Adrenal gland (tissue), 12 donors: ENCODE measurements around the gene CAB39. TPM values are rescaled to one million over a fixed set of nuclear protein-coding genes. Genes with fewer than 3 reads are reported as not detected.

Experiments
- DNase-seq, 7 donors: peaks; one replicate each; pipeline ENCODE4 v3.0.0-alpha.2; 2019 to 2020
- H3K27ac ChIP-seq, 5 donors: fragments of 200-600 bp; sonication (generic) in 4 of 5; 1 replicate in 3 of 5; 2 replicates in 2 of 5; pipeline versions ENCODE4 v1.5.1 to v1.8.0; 2016 to 2020; ENCODE audit warnings: mild to moderate bottlenecking in 1 of 5
- H3K27me3 ChIP-seq: fragments of 200-600 bp; 2 replicates; pipeline ENCODE4 v1.8.0; 2021
- H3K36me3 ChIP-seq, 2 donors: fragments of 200-600 bp; replicated peaks in 1 of 2; 1 replicate in 1 of 2; 2 replicates in 1 of 2; pipeline versions ENCODE4 v1.5.1 to v1.8.0; 2018 to 2022
- H3K4me1 ChIP-seq, 2 donors: fragments of 200-600 bp; replicated peaks in 1 of 2; 1 replicate in 1 of 2; 2 replicates in 1 of 2; pipeline versions ENCODE4 v1.5.1 to v1.8.0; 2018 to 2021
- H3K4me3 ChIP-seq, 4 donors: fragments of 200-600 bp; sonication (generic) in 3 of 4; one replicate each; pipeline ENCODE4 v1.5.1; 2016 to 2018
- H3K9me3 ChIP-seq, 3 donors: fragments of 200-600 bp; sonication (generic) in 1 of 3; replicated peaks in 1 of 3; 1 replicate in 2 of 3; 2 replicates in 1 of 3; pipeline versions ENCODE4 v1.5.1 to v1.8.0; 2016 to 2021
- CTCF ChIP-seq, 6 experiments: fragments of 450-650 bp in 4 of 6; fragments of 200-600 bp in 2 of 6; sonication (generic) in 1 of 6; IDR thresholded peaks; 1 replicate in 5 of 6; 2 replicates in 1 of 6; pipeline versions ENCODE4 v1.5.1 to v1.8.0; 2016 to 2021; ENCODE audit warnings: antibody characterized with exemption in 6 of 6, mild to moderate bottlenecking in 2 of 6, moderate library complexity in 1 of 6
- POLR2A ChIP-seq, 2 donors: fragments of 450-650 bp; IDR thresholded peaks; one replicate each; pipeline ENCODE4 v1.6.1; 2017; ENCODE audit warnings: antibody characterized with exemption in 2 of 2, mild to moderate bottlenecking in 2 of 2, moderate library complexity in 1 of 2
- WGBS, 4 donors: extraction: QIAGEN DNeasy Blood & Tissue Kit in 2 of 4; methylation state at CpG; one replicate each; pipeline versions ENCODE4 v1.1.5 to v1.1.7; 2013 to 2017; 5-methylcytosine and 5-hydroxymethylcytosine counted together
- intact Hi-C, 2 donors: fragments of 100-400 bp; cut with DNase I; formaldehyde crosslinking; loops; one replicate each; pipeline versions ENCODE4 v1.14.1 to v1.15.0; 2022 to 2023
- polyA plus RNA-seq, 3 donors: library from polyadenylated mRNA; stranded (reverse); fragments of 200-250 nt in 2 of 3; fragments of 350-450 nt in 1 of 3; fragmentation: Illumina TruSeq in 1 of 3; extraction: RNeasy Lipid Tissue Mini Kit (QIAGEN cat#74804) in 1 of 3; gene quantifications; one replicate each; pipeline ENCODE4 v1.2.3, GENCODE V29; 2013 to 2014
- total RNA-seq, 9 donors: library from RNA; depleted of rRNA in 4 of 9; stranded (reverse); fragments of >200 nt in 4 of 9; fragments of 120-200 nt in 1 of 9; fragmentation: NEBNext Ultra II Directional in 1 of 9; extraction: Animal tissue kit (Norgen Biotek cat#: 25700) in 1 of 9; gene quantifications; one replicate each; pipeline versions ENCODE4 v1.1.0 to v1.2.4, GENCODE V29; 2013 to 2023
- donor health status: healthy with polysubstance abuse.
- donor health status: Bipolar disorder and iron deficiency.
- donor health status: DM: yes; HTN: yes; CAD: no.
- donor health status: DM: no; HTN: no; CAD: no.
- donor health status: DM: no; HTN: no; CAD: no.
- donor health status: DM: yes; HTN: yes; CAD: no.

The CAB39 gene
- total and polyA plus RNA-seq, 12 donors = 10.5 to 96.1 (median 55.5) TPM

GRCh38 chr2:230865766-230866755, 153.4 kb downstream of the CAB39 start:
- peak overlapping the region in 2 of 4 donors; percentile 37 to 75 for H3K4me3 ChIP-seq
- H3K9me3 ChIP-seq = no peaks in the 10 kb centered on the region
- H3K27me3 ChIP-seq = peaks cover 7% of the 10 kb centered on the region
- 12 to 16% (median 14%) methylated on average over 22 to 35 of the region's 35 CpGs for WGBS, 4 donors
- no peak for TF ChIP-seq POLR2A (IDR thresholded peaks at IDR 0.05)
- no peak for TF ChIP-seq CTCF (IDR thresholded peaks at IDR 0.05)
- intact Hi-C loops = no loop called here
- no peaks in the 10 kb centered on the region for H3K36me3 ChIP-seq
- no peak for DNase-seq
- peak overlapping the region in 2 of 5 donors; percentile 18 to 56 for H3K27ac ChIP-seq
- H3K4me1 ChIP-seq = peaks cover 0 to 19% of the 10 kb centered on the region in 2 donors

DNA sequence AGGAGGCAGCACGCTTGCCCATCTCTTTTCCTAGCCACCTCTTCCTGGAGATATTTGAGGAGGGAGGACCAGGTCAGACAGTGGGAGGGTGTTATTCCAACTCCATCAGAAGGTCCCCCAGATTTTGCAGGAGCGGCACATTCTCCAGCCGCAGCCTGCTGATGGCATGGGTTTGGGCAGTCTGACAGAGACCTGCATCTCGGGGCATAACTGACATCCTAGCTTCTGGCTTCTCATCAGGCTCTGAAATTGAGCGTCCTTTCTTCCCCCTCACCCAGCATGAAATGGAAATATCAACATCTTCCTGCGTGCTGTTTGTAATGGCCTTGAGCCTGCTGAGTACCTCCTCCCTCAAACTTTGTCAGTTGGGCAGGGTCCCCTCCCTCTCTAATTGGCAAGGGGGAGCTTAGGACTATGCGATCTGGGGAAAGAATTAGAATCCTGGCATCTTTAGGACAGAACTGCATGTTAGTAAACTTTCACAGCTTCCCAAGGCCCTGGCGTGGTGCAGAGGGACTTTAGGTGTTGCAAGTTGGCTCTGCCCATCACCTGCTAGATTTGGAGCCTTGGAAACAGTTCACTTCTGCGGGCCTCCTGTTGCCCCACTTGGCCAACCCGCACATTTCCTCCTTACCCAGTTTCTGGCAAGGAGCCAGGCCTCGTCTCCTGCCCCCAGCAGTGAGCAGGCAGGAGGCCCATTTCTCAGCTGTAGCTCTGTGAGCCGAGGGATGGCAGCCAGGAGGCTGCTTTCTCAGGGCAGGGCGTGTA, 154.3 kb downstream of the CAB39 start:
- peaks cover 0 to 25% of the 10 kb centered on the region in 2 donors for H3K4me1 ChIP-seq
- H3K9me3 ChIP-seq = no peaks in the 10 kb centered on the region
- H3K27me3 ChIP-seq = peaks cover 7% of the 10 kb centered on the region
- intact Hi-C loops = no loop called here
- peak in 1 of 7 donors; percentile 14 for DNase-seq
- WGBS, 4 donors = 27 to 44% (median 27%) methylated on average over 10 to 13 of the region's 13 CpGs
- H3K36me3 ChIP-seq = no peaks in the 10 kb centered on the region
- H3K27ac ChIP-seq = peak overlapping the region in 1 of 5 donors; percentile 56
- TF ChIP-seq POLR2A (IDR thresholded peaks at IDR 0.05) (no peak), CTCF (IDR thresholded peaks at IDR 0.05) (no peak)
- no peak overlapping the region for H3K4me3 ChIP-seq

- Histone ChIP-seq H3K4me1 (peaks cover 0 to 25% of the 10 kb centered on the region in 2 donors), H3K27ac (peak overlapping the region in 1 of 5 donors; percentile 62), H3K27me3 (peaks cover 7% of the 10 kb centered on the region), H3K4me3 (no peak overlapping the region), H3K9me3 (no peaks in the 10 kb centered on the region), H3K36me3 (no peaks in the 10 kb centered on the region)
- no peak for TF ChIP-seq POLR2A (IDR thresholded peaks at IDR 0.05)
- TF ChIP-seq CTCF (IDR thresholded peaks at IDR 0.05) = no peak
- 67 to 74% (median 70%) methylated on average over 11 to 15 of the region's 15 CpGs for WGBS, 4 donors
- DNase-seq = no peak
- intact Hi-C loops = no loop called here
These were observed 155.7 kb downstream of the CAB39 start for GRCh38 chr2:230868161-230868946.
